T47D (cell line): ENCODE measurements around the gene BRD7.

Source experiments
- DNase-seq, 2 experiments: peaks; one replicate each; pipeline versions ENCODE4 v3.0.0 to v3.0.0-alpha.2; 2011 to 2012; ENCODE audit warnings: low read depth in 1 of 2, low spot score in 1 of 2
- JUND ChIP-seq: IDR thresholded peaks from 2 replicates; pipeline ENCODE4 v1.6.1; 2012; ENCODE audit warnings: low read depth
- in situ Hi-C: cut with HindIII; loops from 2 replicates; pipeline ENCODE4 v1.10.0; 2016; ENCODE audit warnings: low sequenced_read_pairs, low pct_unique_long_range_greater_than_20kb

Gene BRD7

GRCh38 chr16:50335196-50335958 lies 33.4 kb downstream of the BRD7 start:
- in situ Hi-C loops = no loop called here
- no peak for TF ChIP-seq JUND
- DNase-seq = no peak

- DNase-seq = no peak
- in situ Hi-C loops = no loop called here
- TF ChIP-seq JUND = no peak
Observed at GRCh38 chr16:50334106-50334975, 34.4 kb downstream of the BRD7 start.

GRCh38 chr16:50332599-50332998 lies 36.2 kb downstream of the BRD7 start:
- DNase-seq = no peak
- no peak for TF ChIP-seq JUND
- in situ Hi-C loops = no loop called here

GRCh38 chr16:50331570-50331969 lies 37.2 kb downstream of the BRD7 start:
- no peak for TF ChIP-seq JUND
- in situ Hi-C loops = no loop called here
- DNase-seq = no peak

- no peak for DNase-seq
- no peak for TF ChIP-seq JUND
- in situ Hi-C loops = no loop called here
Observed at GRCh38 chr16:50329446-50330189, 39.2 kb downstream of the BRD7 start.

- no peak for TF ChIP-seq JUND
- peak in 1 of 2 experiments; percentile 44 for DNase-seq
- in situ Hi-C loops = no loop called here
Observed at GRCh38 chr16:50326835-50327465, 41.8 kb downstream of the BRD7 start.

GRCh38 chr16:50326264-50326663 lies 42.5 kb downstream of the BRD7 start:
- in situ Hi-C loops = no loop called here
- no peak for DNase-seq
- no peak for TF ChIP-seq JUND

GRCh38 chr16:50324345-50324744 lies 44.4 kb downstream of the BRD7 start:
- no peak for TF ChIP-seq JUND
- no peak for DNase-seq
- in situ Hi-C loops = no loop called here

- no peak for TF ChIP-seq JUND
- in situ Hi-C loops = no loop called here
- DNase-seq = peak in 1 of 2 experiments; percentile 30
Observed at GRCh38 chr16:50323335-50324011, 45.3 kb downstream of the BRD7 start.

- DNase-seq = no peak
- in situ Hi-C loops = no loop called here
- TF ChIP-seq JUND = no peak
Observed at GRCh38 chr16:50322333-50322732, 46.5 kb downstream of the BRD7 start.

- DNase-seq = no peak
- TF ChIP-seq JUND = no peak
- in situ Hi-C loops = no loop called here
Observed at GRCh38 chr16:50320310-50320709, 48.5 kb downstream of the BRD7 start.

GRCh38 chr16:50318796-50319578 lies 49.8 kb downstream of the BRD7 start:
- TF ChIP-seq JUND = no peak
- in situ Hi-C loops = no loop called here
- DNase-seq = no peak
